ENCODE measurements around the gene ESCO1.

The ESCO1 gene

GRCh38 chr18:21484851-21485636 lies 115.5 kb downstream of the ESCO1 start:
- DNase-seq: no peak

GRCh38 chr18:21483051-21483450 lies 117.5 kb downstream of the ESCO1 start:
- DNase-seq: no peak

- no peak for DNase-seq
These were observed 118.8 kb downstream of the ESCO1 start for GRCh38 chr18:21481739-21482138.

- no peak for DNase-seq
These were observed 120.8 kb downstream of the ESCO1 start for GRCh38 chr18:21479721-21480120.
